ENCODE results near the gene TSSK6.

DNA sequence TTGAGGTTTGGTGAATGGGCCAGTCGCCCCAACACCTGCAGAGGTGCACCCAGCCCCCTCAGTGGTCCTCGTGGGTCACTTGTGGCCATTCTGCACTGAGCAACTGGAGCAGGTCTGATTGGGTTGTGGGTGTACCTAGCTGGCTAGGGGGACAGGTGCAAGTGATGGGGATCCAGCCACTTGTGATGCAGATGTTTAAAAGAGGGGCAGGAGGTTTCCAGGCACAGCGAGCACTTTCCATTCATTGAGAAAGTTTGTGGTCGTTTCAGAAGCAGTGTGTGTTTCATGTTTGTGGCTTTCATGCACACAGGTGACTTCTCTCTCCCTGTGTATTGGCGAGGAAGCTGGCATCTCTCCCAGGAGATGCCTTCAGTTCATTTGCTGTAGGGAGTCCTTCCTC lies 34.7 kb downstream of the TSSK6 start:
- TF ChIP-seq CTCF (IDR thresholded peaks at IDR 0.05; ENCODE audit: low read depth, low read length) (no peak), EZH2phosphoT487 (IDR thresholded peaks at IDR 0.05; ENCODE audit: low read depth) (no peak)
